GM19240 (cell line): ENCODE data around the gene OSBPL3.

Experiments
- DNase-seq: peaks from one replicate; pipeline ENCODE4 v3.0.0; 2011; ENCODE audit warnings: low spot score; ENCODE audit not compliant: insufficient read length

The OSBPL3 gene

GRCh38 chr7:24979470-24979862, 512 bp downstream of the OSBPL3 start:
- DNase-seq, result no peak

GRCh38 chr7:24978843-24979469, 1.0 kb downstream of the OSBPL3 start:
- DNase-seq, result no peak

GRCh38 chr7:24975644-24976260, 4.2 kb downstream of the OSBPL3 start:
- no peak for DNase-seq

GRCh38 chr7:24975172-24975571, 4.8 kb downstream of the OSBPL3 start:
- DNase-seq, result no peak

- no peak for DNase-seq
These were observed 5.7 kb downstream of the OSBPL3 start for GRCh38 chr7:24974026-24974832.

- DNase-seq, result no peak
These were observed 7.0 kb downstream of the OSBPL3 start for GRCh38 chr7:24972991-24973390.

- no peak for DNase-seq
These were observed 7.9 kb downstream of the OSBPL3 start for GRCh38 chr7:24972166-24972477.

- DNase-seq, result no peak
These were observed 8.4 kb downstream of the OSBPL3 start for GRCh38 chr7:24971333-24972165.

- DNase-seq, result no peak
These were observed 9.3 kb downstream of the OSBPL3 start for GRCh38 chr7:24970676-24971075.

- no peak for DNase-seq
These were observed 11.8 kb downstream of the OSBPL3 start for GRCh38 chr7:24968165-24968564.

- DNase-seq, result no peak
These were observed 12.3 kb downstream of the OSBPL3 start for GRCh38 chr7:24967696-24968095.

GRCh38 chr7:24966802-24967201, 13.2 kb downstream of the OSBPL3 start:
- no peak for DNase-seq

GRCh38 chr7:24965831-24966708, 13.9 kb downstream of the OSBPL3 start:
- DNase-seq, result no peak

- DNase-seq, result no peak
These were observed 15.8 kb downstream of the OSBPL3 start for GRCh38 chr7:24964191-24964590.

- no peak for DNase-seq
These were observed 16.8 kb downstream of the OSBPL3 start for GRCh38 chr7:24963218-24963617.

GRCh38 chr7:24962418-24962962, 17.5 kb downstream of the OSBPL3 start:
- no peak for DNase-seq

- DNase-seq, result no peak
These were observed 20.1 kb downstream of the OSBPL3 start for GRCh38 chr7:24959735-24960485.

- no peak for DNase-seq
These were observed 21.6 kb downstream of the OSBPL3 start for GRCh38 chr7:24958399-24958798.

- DNase-seq, result no peak
These were observed 24.0 kb downstream of the OSBPL3 start for GRCh38 chr7:24956021-24956420.

GRCh38 chr7:24955313-24955712, 24.7 kb downstream of the OSBPL3 start:
- no peak for DNase-seq
